Measurements from ENCODE around the gene FAM210B.

DNA sequence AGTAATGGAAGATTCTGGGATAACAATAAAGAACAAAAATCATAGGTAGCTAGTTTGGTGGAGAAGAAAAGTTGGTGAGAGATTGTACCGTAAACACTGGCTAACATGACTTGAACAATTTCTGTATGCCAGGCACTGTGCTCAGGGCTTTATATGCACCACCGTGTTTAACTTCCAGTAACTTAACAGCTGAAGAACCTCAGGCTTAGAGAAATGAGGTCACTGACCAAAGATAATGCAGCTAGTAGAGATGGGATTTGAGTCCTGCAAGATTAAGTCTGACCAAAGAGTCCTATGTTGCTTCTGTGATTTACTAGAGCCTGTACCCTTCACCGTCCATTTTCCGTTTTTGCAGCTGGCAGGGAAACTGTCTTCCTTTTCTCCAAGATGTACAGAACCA, 36.4 kb downstream of the FAM210B start:
- TF ChIP-seq GATA3 (IDR thresholded peaks at IDR 0.05; ENCODE audit: low read depth, low read length) (no peak), GATA2 (IDR thresholded peaks at IDR 0.05; ENCODE audit: low read depth, low read length) (no peak)

Data from SH-SY5Y (cell line).